ENCODE measurements around the gene SASH1.

Gene SASH1

GRCh38 chr6:148538261-148539190 lies 195.9 kb downstream of the SASH1 start:
- TF ChIP-seq CTCF (IDR thresholded peaks at IDR 0.05; ENCODE audit: insufficient read depth, missing control alignments), result no peak
- FAIRE-seq, result no peak
- DNase-seq (ENCODE audit: insufficient read length, low spot score), result no peak

GRCh38 chr6:148543540-148543939 lies 200.9 kb downstream of the SASH1 start:
- FAIRE-seq (no peak), DNase-seq (ENCODE audit: insufficient read length, low spot score) (no peak)
- no peak for TF ChIP-seq CTCF (IDR thresholded peaks at IDR 0.05; ENCODE audit: insufficient read depth, missing control alignments)

- no peak for DNase-seq (ENCODE audit: insufficient read length, low spot score)
- FAIRE-seq, result no peak
- TF ChIP-seq CTCF (IDR thresholded peaks at IDR 0.05; ENCODE audit: insufficient read depth, missing control alignments), result no peak
Measured at GRCh38 chr6:148544421-148544820, 201.8 kb downstream of the SASH1 start.

- TF ChIP-seq CTCF (IDR thresholded peaks at IDR 0.05; ENCODE audit: insufficient read depth, missing control alignments), result no peak
- FAIRE-seq (no peak), DNase-seq (ENCODE audit: insufficient read length, low spot score) (no peak)
Measured at GRCh38 chr6:148545901-148546300, 203.3 kb downstream of the SASH1 start.

GRCh38 chr6:148547110-148547509 lies 204.5 kb downstream of the SASH1 start:
- no peak for TF ChIP-seq CTCF (IDR thresholded peaks at IDR 0.05; ENCODE audit: insufficient read depth, missing control alignments)
- FAIRE-seq, result no peak
- DNase-seq (ENCODE audit: insufficient read length, low spot score), result no peak

- FAIRE-seq (no peak), DNase-seq (ENCODE audit: insufficient read length, low spot score) (no peak)
- no peak for TF ChIP-seq CTCF (IDR thresholded peaks at IDR 0.05; ENCODE audit: insufficient read depth, missing control alignments)
Measured at GRCh38 chr6:148548065-148548748, 205.6 kb downstream of the SASH1 start.

- DNase-seq (ENCODE audit: insufficient read length, low spot score) (no peak), FAIRE-seq (no peak)
- TF ChIP-seq CTCF (IDR thresholded peaks at IDR 0.05; ENCODE audit: insufficient read depth, missing control alignments), result no peak
Measured at GRCh38 chr6:148548749-148549140, 206.1 kb downstream of the SASH1 start.
